ENCODE measurements around the gene RRP8.

- TF ChIP-seq CTCF (IDR thresholded peaks at IDR 0.05) = no peak
- TF ChIP-seq POLR2A (IDR thresholded peaks at IDR 0.05) = no peak
Measured at GRCh38 chr11:6626971-6627761, 23.8 kb upstream of the RRP8 start.
